A549 (cell line): ENCODE measurements around the gene SLC47A2. TPM values are rescaled to one million over a fixed set of nuclear protein-coding genes. Genes with fewer than 3 reads are reported as not detected.
A peak's percentile ranks its signal among the peaks of the same experiment; 100 is the strongest.

Experiments
- ATAC-seq, 2 experiments: fragments of 200-7000 bp in 1 of 2; fragments of >200 bp in 1 of 2; cut with Nextera tagmentation in 1 of 2; cut with Tn5 transposase in 1 of 2; 3 replicates each; pipeline versions ENCODE4 v1.8.0 to v1.9.1; 2018 to 2020; ENCODE audit warnings: mild to moderate bottlenecking in 1 of 2, moderate library complexity in 1 of 2
- CTCF ChIA-PET: fragments of 300-600 bp; sonication (Branson Sonifier 250); formaldehyde crosslinking; extraction: SDS; loops from one replicate; lab custom pipeline; 2021; ENCODE audit warnings: antibody characterized with exemption, inconsistent platforms; lab: Yijun Ruan, JAX
- POLR2A ChIA-PET: fragments of 350-600 bp; formaldehyde crosslinking; extraction: SDS; loops from one replicate; lab custom pipeline; 2021; ENCODE audit warnings: antibody characterized with exemption, inconsistent platforms; lab: Yijun Ruan, JAX
- DNase-seq, 2 experiments: peaks; one replicate each; pipeline versions ENCODE4 v3.0.0 to v3.0.0-alpha.2; 2011 to 2016; ENCODE audit warnings: low read depth in 1 of 2, low spot score in 1 of 2
- FAIRE-seq: peaks from 2 replicates; lab custom pipeline; 2011; peaks lifted over from hg19 to GRCh38; lab: Jason Lieb, UNC
- H3K27ac ChIP-seq, 2 experiments: fragments of >200 bp; sonication (Bioruptor Twin); formaldehyde crosslinking; 3 replicates each; pipeline ENCODE4 v1.5.1; 2016 to 2017
- H3K4me1 ChIP-seq: fragments of >200 bp; sonication (Bioruptor Twin); formaldehyde crosslinking; 3 replicates; pipeline ENCODE4 v1.6.1; 2016
- H3K4me2 ChIP-seq: fragments of >200 bp; sonication (Bioruptor Twin); formaldehyde crosslinking; 3 replicates; pipeline ENCODE4 v1.6.1; 2016
- H3K4me3 ChIP-seq: fragments of >200 bp; sonication (Bioruptor Twin); formaldehyde crosslinking; 3 replicates; pipeline ENCODE4 v1.5.1; 2016
- H3K9me3 ChIP-seq: fragments of >200 bp; sonication (Bioruptor Twin); formaldehyde crosslinking; 3 replicates; pipeline ENCODE4 v1.6.1; 2016
- BHLHE40 ChIP-seq: IDR thresholded peaks from 2 replicates; pipeline ENCODE4 v1.6.1; 2012; ENCODE audit warnings: low read depth, low read length, inconsistent platforms
- CHD2 ChIP-seq: fragments of 150-350 bp; IDR thresholded peaks from 2 replicates; pipeline ENCODE4 v1.6.1; 2014; ENCODE audit warnings: low read length; ENCODE audit not compliant: partially characterized antibody
- CHD4 ChIP-seq: fragments of 200-600 bp; sonication (generic); IDR thresholded peaks from 2 replicates; pipeline ENCODE4 v1.6.1; 2016; ENCODE audit warnings: antibody characterized with exemption, mild to moderate bottlenecking, borderline replicate concordance
- EHF ChIP-seq: fragments of 250-450 bp; sonication (Bioruptor Pico); IDR thresholded peaks from 2 replicates; pipeline ENCODE4 v1.5.0; 2020; ENCODE audit warnings: mild to moderate bottlenecking
- EHMT2 ChIP-seq: fragments of 200-600 bp; sonication (generic); IDR thresholded peaks from 2 replicates; pipeline ENCODE4 v1.6.1; 2016; ENCODE audit warnings: antibody characterized with exemption, low read depth, mild to moderate bottlenecking, moderate library complexity
- GATA3 ChIP-seq: IDR thresholded peaks from 2 replicates; pipeline ENCODE4 v1.6.1; 2012; ENCODE audit warnings: borderline replicate concordance
- HEYL ChIP-seq: fragments of 250-450 bp; sonication (Bioruptor Pico); IDR thresholded peaks from 2 replicates; pipeline ENCODE4 v1.8.0; 2021; ENCODE audit warnings: mild to moderate bottlenecking, moderate library complexity
- MAFK ChIP-seq: fragments of 450-650 bp; IDR thresholded peaks from 2 replicates; pipeline ENCODE4 v1.6.1; 2014; ENCODE audit not compliant: partially characterized antibody
- MAZ ChIP-seq: fragments of 150-350 bp; IDR thresholded peaks from 2 replicates; pipeline ENCODE4 v1.6.1; 2014; ENCODE audit warnings: antibody characterized with exemption, low read depth, low read length, borderline replicate concordance
- NR3C1 ChIP-seq: fragments of >200 bp; sonication (Bioruptor Twin); formaldehyde crosslinking; IDR thresholded peaks from 3 replicates; pipeline ENCODE4 v1.6.1; 2017
- POLR2A ChIP-seq: IDR thresholded peaks from 2 replicates; pipeline ENCODE4 v1.6.1; 2012; ENCODE audit warnings: mild to moderate bottlenecking, low read length
- POLR2AphosphoS2 ChIP-seq: conservative IDR thresholded peaks from 2 replicates; pipeline ENCODE4 v1.6.1; 2012; ENCODE audit warnings: low read length, improper control_type of control experiment, inconsistent platforms
- RAD21 ChIP-seq, 2 experiments: fragments of >200 bp in 1 of 2; sonication (Bioruptor Twin) in 1 of 2; formaldehyde crosslinking in 1 of 2; IDR thresholded peaks in 1 of 2; conservative IDR thresholded peaks in 1 of 2; 2 replicates in 1 of 2; 3 replicates in 1 of 2; pipeline ENCODE4 v1.6.1; 2012 to 2018; ENCODE audit warnings: inconsistent platforms in 1 of 2
- RARB ChIP-seq: fragments of 250-450 bp; sonication (Bioruptor Pico); IDR thresholded peaks from 2 replicates; pipeline ENCODE4 v1.8.0; 2021; ENCODE audit warnings: mild to moderate bottlenecking, moderate library complexity
- SMC3 ChIP-seq: fragments of >200 bp; sonication (Bioruptor Twin); formaldehyde crosslinking; IDR thresholded peaks from 3 replicates; pipeline ENCODE4 v1.6.1; 2018; ENCODE audit warnings: inconsistent platforms
- SREBF2 ChIP-seq: fragments of 450-650 bp; IDR thresholded peaks from 2 replicates; pipeline ENCODE4 v1.6.1; 2014; ENCODE audit warnings: mild to moderate bottlenecking, moderate library complexity
- TFCP2L1 ChIP-seq: fragments of 250-450 bp; sonication (Bioruptor Pico); IDR thresholded peaks from 2 replicates; pipeline ENCODE4 v1.5.0; 2021; ENCODE audit warnings: mild to moderate bottlenecking
- TP53 ChIP-seq: fragments of 250-450 bp; sonication (Bioruptor Pico); IDR thresholded peaks from 2 replicates; pipeline ENCODE4 v1.5.0; 2021; ENCODE audit warnings: mild to moderate bottlenecking, moderate library complexity
- WGBS: methylation state at CpG from one replicate; pipeline ENCODE4 v1.1.6; 2017; ENCODE audit errors: missing lambda C conversion rate; 5-methylcytosine and 5-hydroxymethylcytosine counted together
- polyA plus RNA-seq, 4 experiments: library from polyadenylated mRNA; depleted of rRNA in 3 of 4; stranded (reverse); fragments of >200 nt; fragmentation: RNase III in 1 of 4; extraction: RNeasy Plus Mini Kit Qiagen cat#74134 plus additional on column Dnase treatment in 1 of 4; gene quantifications; 2 replicates in 3 of 4; 3 replicates in 1 of 4; pipeline ENCODE4 v1.2.3, GENCODE V29; 2011 to 2017
- TF ChIP-seq, protein P1 (sequence below): fragments of >200 bp; sonication (Bioruptor Twin); formaldehyde crosslinking; IDR thresholded peaks from 2 replicates; pipeline ENCODE4 v1.6.1; 2016
- TF ChIP-seq, protein P2 (sequence below): fragments of 250-450 bp; sonication (Bioruptor Pico); IDR thresholded peaks from 2 replicates; pipeline ENCODE4 v1.5.0; 2021; ENCODE audit warnings: mild to moderate bottlenecking, moderate library complexity, borderline replicate concordance
- TF ChIP-seq, protein P3 (sequence below): fragments of 150-350 bp; IDR thresholded peaks from 2 replicates; pipeline ENCODE4 v1.6.1; 2014; ENCODE audit warnings: low read depth, mild to moderate bottlenecking, low read length
- TF ChIP-seq, protein P4 (sequence below): IDR thresholded peaks from 2 replicates; pipeline ENCODE4 v1.6.1; 2012
- TF ChIP-seq, protein P5 (sequence below): fragments of 450-650 bp; IDR thresholded peaks from 2 replicates; pipeline ENCODE4 v1.6.1; 2014; ENCODE audit warnings: antibody characterized with exemption

SLC47A2 gene
- polyA plus RNA-seq, 2 of the 4 experiments (the other 2 are of a cell fraction), result 0.13 to 0.27 TPM

DNA sequence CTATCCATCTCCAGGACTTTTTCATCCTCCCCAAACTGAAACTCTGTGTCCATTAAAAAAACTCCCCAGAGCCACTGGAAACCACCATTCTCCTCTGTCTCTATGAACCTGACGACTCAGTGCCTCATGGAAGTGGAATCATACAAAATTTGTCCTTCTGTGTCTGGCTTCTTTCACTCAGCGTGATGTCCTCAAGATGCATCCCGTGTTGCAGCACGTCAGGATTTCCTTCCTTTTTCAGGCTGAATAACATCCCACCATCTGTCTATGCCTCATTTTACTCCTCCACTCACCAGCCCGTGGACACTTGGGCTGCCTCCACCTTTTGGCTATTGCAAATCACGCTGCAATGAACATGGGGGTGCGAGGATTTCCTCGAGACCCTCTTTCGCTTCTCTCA is 44.4 kb upstream of the SLC47A2 start:
- Histone ChIP-seq H3K27ac (peak overlapping the region; percentile 14 to 98; a peak in 4 of 6 replicates), H3K4me2 (no peak overlapping the region), H3K9me3 (no peaks in the 10 kb centered on the region), H3K4me3 (no peak overlapping the region), H3K4me1 (peaks cover 6% of the 10 kb centered on the region)
- TF ChIP-seq MAZ (no peak), CHD2 (no peak), HEYL (CRISPR knock-in tag) (no peak), TFCP2L1 (CRISPR knock-in tag) (no peak), TP53 (CRISPR knock-in tag) (no peak), SREBF2 (no peak), EHF (CRISPR knock-in tag) (no peak), RARB (CRISPR knock-in tag) (no peak), NR3C1 (no peak), POLR2AphosphoS2 (no peak), POLR2A (no peak)
- TF ChIP-seq, protein P1, sequence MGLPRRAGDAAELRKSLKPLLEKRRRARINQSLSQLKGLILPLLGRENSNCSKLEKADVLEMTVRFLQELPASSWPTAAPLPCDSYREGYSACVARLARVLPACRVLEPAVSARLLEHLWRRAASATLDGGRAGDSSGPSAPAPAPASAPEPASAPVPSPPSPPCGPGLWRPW, result no peak
- TF ChIP-seq, protein P2, sequence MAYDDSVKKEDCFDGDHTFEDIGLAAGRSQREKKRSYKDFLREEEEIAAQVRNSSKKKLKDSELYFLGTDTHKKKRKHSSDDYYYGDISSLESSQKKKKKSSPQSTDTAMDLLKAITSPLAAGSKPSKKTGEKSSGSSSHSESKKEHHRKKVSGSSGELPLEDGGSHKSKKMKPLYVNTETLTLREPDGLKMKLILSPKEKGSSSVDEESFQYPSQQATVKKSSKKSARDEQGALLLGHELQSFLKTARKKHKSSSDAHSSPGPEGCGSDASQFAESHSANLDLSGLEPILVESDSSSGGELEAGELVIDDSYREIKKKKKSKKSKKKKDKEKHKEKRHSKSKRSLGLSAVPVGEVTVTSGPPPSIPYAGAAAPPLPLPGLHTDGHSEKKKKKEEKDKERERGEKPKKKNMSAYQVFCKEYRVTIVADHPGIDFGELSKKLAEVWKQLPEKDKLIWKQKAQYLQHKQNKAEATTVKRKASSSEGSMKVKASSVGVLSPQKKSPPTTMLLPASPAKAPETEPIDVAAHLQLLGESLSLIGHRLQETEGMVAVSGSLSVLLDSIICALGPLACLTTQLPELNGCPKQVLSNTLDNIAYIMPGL (CRISPR knock-in tag), result no peak
- TF ChIP-seq, protein P3, sequence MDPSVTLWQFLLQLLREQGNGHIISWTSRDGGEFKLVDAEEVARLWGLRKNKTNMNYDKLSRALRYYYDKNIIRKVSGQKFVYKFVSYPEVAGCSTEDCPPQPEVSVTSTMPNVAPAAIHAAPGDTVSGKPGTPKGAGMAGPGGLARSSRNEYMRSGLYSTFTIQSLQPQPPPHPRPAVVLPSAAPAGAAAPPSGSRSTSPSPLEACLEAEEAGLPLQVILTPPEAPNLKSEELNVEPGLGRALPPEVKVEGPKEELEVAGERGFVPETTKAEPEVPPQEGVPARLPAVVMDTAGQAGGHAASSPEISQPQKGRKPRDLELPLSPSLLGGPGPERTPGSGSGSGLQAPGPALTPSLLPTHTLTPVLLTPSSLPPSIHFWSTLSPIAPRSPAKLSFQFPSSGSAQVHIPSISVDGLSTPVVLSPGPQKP, result no peak
- TF ChIP-seq, protein P4, sequence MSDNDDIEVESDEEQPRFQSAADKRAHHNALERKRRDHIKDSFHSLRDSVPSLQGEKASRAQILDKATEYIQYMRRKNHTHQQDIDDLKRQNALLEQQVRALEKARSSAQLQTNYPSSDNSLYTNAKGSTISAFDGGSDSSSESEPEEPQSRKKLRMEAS, result no peak
- ATAC-seq (no peak), DNase-seq (no peak), FAIRE-seq (peak; percentile 49)
- POLR2A ChIA-PET, result interaction anchor here (1.1 to 3.3 kb wide), 2 partner anchors 14 to 113 kb away, joined by 3 to 29 read pairs; partner anchors contain the start of gene ALDH3A2
- 94% methylated on average over 9 of the region's 9 CpGs for WGBS
- CTCF ChIA-PET, result interaction anchor here (0.6 to 22.4 kb wide), 13 partner anchors 11 to 396 kb away, joined by 3 to 681 read pairs (median 32); partner anchors contain the start of genes ALDH3A1, ALDH3A2, B9D1 and SLC47A2

DNA sequence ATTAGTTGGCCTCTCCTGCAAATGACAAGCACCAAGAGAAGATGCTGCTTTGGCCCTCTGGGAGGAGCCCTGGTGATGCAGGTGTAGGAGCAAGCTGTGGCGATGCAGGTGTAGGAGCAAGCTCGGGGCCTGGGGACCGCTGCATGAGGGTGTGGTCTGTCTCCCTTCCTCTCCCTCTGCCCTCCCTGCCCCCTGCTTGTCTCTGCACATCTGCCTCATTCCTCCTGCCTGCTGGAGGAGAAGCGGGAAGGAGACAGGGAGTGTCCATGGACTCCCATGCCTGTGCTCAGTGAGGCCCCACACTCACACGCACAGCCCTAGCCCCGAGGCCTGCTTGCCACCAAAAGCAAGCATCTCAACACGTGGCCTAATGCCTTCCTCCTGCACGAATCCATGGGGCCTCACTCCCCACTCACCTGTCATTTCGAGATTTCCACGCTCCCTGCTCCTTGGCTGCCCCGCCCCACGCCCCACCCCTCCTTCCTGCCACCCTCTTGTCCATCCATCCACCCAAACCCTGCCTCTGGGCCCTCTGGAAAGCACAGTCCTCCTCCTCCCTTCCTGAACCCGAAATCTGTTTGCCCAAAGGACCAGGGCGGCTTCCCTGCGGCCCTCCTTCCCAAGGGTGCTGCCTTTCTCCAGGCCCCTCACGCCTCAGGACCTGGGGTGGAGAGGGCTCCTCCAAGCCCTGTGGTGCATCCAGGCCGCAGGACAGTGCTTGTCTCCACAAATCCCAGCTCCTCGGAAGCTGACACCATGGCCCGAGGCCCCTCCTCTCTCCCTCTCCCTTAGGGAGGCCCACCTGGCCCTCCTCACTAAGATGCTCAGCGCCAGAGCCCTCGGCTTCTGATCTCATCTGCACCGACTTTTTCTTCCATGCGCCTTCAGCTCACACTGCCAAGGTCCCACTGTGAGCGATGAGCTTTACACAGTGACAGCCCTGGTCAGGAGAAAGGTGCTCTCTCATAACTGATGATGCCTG is 43.5 kb upstream of the SLC47A2 start:
- Histone ChIP-seq H3K4me1 (peaks cover 6% of the 10 kb centered on the region), H3K4me2 (no peak overlapping the region), H3K27ac (peak overlapping the region; percentile 14 to 98; a peak in 4 of 6 replicates), H3K9me3 (no peaks in the 10 kb centered on the region), H3K4me3 (no peak overlapping the region)
- ChIA-PET CTCF (interaction anchor here (0.6 to 22.4 kb wide), 14 partner anchors 3 to 395 kb away, joined by 3 to 681 read pairs (median 33); partner anchors contain the start of genes ALDH3A1, ALDH3A2, B9D1 and SLC47A2), POLR2A (interaction anchor here (0.6 to 1.1 kb wide), 3 partner anchors 11 to 1929 kb away, joined by 3 to 4 read pairs (median 3); partner anchors contain the start of gene ALDH3A1)
- WGBS, result 96% methylated on average over 22 of the region's 24 CpGs
- FAIRE-seq (no peak), DNase-seq (no peak), ATAC-seq (no peak)
- TF ChIP-seq SMC3, result no peak
- TF ChIP-seq EHMT2, result no peak
- TF ChIP-seq BHLHE40, result no peak
- no peak for TF ChIP-seq GATA3
- no peak for TF ChIP-seq CHD4
- TF ChIP-seq MAFK, result no peak
- TF ChIP-seq, protein P5, sequence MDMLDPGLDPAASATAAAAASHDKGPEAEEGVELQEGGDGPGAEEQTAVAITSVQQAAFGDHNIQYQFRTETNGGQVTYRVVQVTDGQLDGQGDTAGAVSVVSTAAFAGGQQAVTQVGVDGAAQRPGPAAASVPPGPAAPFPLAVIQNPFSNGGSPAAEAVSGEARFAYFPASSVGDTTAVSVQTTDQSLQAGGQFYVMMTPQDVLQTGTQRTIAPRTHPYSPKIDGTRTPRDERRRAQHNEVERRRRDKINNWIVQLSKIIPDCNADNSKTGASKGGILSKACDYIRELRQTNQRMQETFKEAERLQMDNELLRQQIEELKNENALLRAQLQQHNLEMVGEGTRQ, result no peak
- no peak for TF ChIP-seq RAD21 (conservative IDR thresholded peaks at IDR 0.05 in 1 of 2, IDR thresholded peaks at IDR 0.05 in 1 of 2)
- TF ChIP-seq NR3C1, result no peak
- TF ChIP-seq, protein P4, result no peak
